Measurements from ENCODE around the gene HBD. TPM values are rescaled to one million over a fixed set of nuclear protein-coding genes. Genes with fewer than 3 reads are reported as not detected.

HBD gene
- total and polyA plus RNA-seq, 9 of the 15 experiments (the other 6 are each of a cell fraction or from before 2014, with no cell fraction given), result 11.8 to 169 (median 36.0) TPM

DNA sequence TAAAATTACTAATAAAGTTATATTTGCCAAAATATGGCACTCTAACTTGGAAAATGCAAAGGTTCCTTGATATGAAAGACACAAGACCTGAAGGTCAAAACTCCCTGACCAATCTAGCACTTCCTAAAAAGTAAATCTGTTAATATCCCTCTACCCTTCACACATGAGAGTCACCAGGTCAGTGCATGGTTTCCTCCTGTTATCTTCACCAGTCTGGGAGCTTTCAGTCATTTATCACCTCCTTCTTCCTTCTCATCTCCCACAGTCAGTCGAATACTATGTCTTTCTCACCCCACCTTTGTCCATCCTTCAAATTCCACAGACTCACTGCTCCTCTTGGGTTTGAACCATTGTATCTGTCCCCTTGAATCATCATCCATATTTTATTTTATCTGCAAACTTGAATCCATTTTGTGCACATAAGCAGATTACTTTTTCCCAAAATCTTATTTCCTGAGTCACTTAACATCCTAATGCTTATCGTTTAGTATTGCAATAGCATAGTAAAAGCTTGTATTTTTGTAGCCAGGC lies 32.8 kb upstream of the HBD start (continued):
- TF ChIP-seq EP300 (IDR thresholded peaks at IDR 0.05; ENCODE audit: low read length), result 0 out of 2 replicates have a peak, but pooled peaks have one; percentile 14
- peak; percentile 93; the same call in 1 of the 2 replicates for TF ChIP-seq POLR2AphosphoS2 (IDR thresholded peaks at IDR 0.05; ENCODE audit: low read length)
- TF ChIP-seq NR2C1 (IDR thresholded peaks at IDR 0.05), result 0 out of 2 replicates have a peak, but pooled peaks have one; percentile 27
- no peak for TF ChIP-seq NR2C1 (tag; IDR thresholded peaks at IDR 0.05)
- TF ChIP-seq ZNF217 (CRISPR knock-in tag; IDR thresholded peaks at IDR 0.05), result no peak
- peak; percentile 7; the same call in 1 of the 2 replicates for TF ChIP-seq SOX6 (IDR thresholded peaks at IDR 0.05)
- TF ChIP-seq RAD21 (CRISPR knock-in tag; conservative IDR thresholded peaks at IDR 0.05 in 1 of 2, IDR thresholded peaks at IDR 0.05 in 1 of 2), result peak in 1 of 2 experiments; percentile 17; a peak in 1 of 4 replicates
- TF ChIP-seq PRDM10 (IDR thresholded peaks at IDR 0.05; ENCODE audit: partially characterized antibody), result peak; percentile 10
- peak; percentile 16; the same call in 1 of the 2 replicates for TF ChIP-seq ZNF77 (CRISPR knock-in tag; IDR thresholded peaks at IDR 0.05)
- peak; percentile 67; the same call in 1 of the 2 replicates for TF ChIP-seq THRAP3 (IDR thresholded peaks at IDR 0.05; ENCODE audit: borderline replicate concordance)
- TF ChIP-seq MCM2 (IDR thresholded peaks at IDR 0.05; ENCODE audit: low read depth), result no peak
- TF ChIP-seq MEIS2 (IDR thresholded peaks at IDR 0.05; ENCODE audit: partially characterized antibody), result peak; percentile 83
- TF ChIP-seq SUPT5H (IDR thresholded peaks at IDR 0.05), result peak; percentile 68
- peak; percentile 21; the same call in 1 of the 2 replicates for TF ChIP-seq BCOR (IDR thresholded peaks at IDR 0.05)
- TF ChIP-seq CGGBP1 (CRISPR knock-in tag; IDR thresholded peaks at IDR 0.05), result peak; percentile 2; the same call in 1 of the 2 replicates
- peak; percentile 96 for TF ChIP-seq ELF4 (CRISPR knock-in tag; IDR thresholded peaks at IDR 0.05)
- peak; percentile 66; the same call in 1 of the 2 replicates for TF ChIP-seq ESRRA (IDR thresholded peaks at IDR 0.05; ENCODE audit: borderline replicate concordance, low read depth)
- TF ChIP-seq EP400 (IDR thresholded peaks at IDR 0.05), result peak; percentile 22; the same call in 1 of the 2 replicates
- TF ChIP-seq ARNT (IDR thresholded peaks at IDR 0.05), result no peak
- TF ChIP-seq ZNF316 (IDR thresholded peaks at IDR 0.05), result peak; percentile 53
- 0 out of 2 replicates have a peak, but pooled peaks have one; percentile 6 for TF ChIP-seq CEBPB (tag; IDR thresholded peaks at IDR 0.05)
- TF ChIP-seq MAZ (CRISPR knock-in tag; conservative IDR thresholded peaks at IDR 0.05 in 1 of 2, IDR thresholded peaks at IDR 0.05 in 1 of 2), result peak in 1 of 2 experiments; percentile 44; a peak in 1 of 4 replicates
- no peak for TF ChIP-seq SMC3 (conservative IDR thresholded peaks at IDR 0.05; ENCODE audit: insufficient read depth, low read depth, low read length)
- TF ChIP-seq MLLT1 (IDR thresholded peaks at IDR 0.05), result peak; percentile 69 to 78

Measured in K562 (cell line).